GM21360 (cell line): ENCODE measurements around the gene DENND11.

ENCODE experiments used
- ATAC-seq: cut with Tn5 transposase; IDR thresholded peaks from one replicate; pipeline ENCODE4 v1.9.1; 2021; ENCODE audit warnings: mild to moderate bottlenecking, moderate library complexity; ENCODE audit not compliant: unreplicated experiment

Gene DENND11

DNA sequence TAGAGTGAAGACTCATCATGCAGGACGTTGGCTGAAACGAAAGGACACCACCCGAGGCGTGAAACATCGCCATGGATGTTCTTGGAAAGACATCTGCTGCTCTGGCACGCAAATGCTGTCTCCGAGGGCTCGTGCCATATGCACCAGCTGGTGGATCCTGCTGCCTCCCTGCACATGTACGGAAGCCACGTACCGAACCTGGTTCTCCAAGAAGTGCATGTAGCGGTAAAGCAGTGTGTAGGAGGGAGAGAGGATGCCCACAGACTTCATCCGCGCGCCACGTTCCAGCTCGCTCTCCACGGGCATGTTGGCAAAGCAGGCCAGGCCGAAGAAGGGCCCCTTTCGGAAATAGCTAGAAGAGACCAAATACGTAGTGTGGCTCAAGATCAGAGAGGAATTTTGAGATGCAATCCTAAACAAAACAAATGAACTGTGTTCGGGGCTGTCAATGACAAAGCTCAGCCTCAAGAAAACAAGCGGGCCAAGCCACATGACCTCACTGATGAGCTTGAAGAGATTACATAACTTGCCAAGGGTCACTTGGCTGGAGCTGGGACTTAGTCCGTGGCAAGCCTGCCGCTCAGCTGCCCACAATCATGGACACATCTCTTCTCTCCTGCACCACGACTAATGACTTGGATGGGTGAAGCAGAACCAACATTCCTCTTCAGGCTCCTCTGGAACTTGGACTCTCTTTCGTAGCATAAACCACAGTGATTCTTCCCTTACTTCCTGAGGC is 16.5 kb downstream of the DENND11 start:
- no peak for ATAC-seq

DNA sequence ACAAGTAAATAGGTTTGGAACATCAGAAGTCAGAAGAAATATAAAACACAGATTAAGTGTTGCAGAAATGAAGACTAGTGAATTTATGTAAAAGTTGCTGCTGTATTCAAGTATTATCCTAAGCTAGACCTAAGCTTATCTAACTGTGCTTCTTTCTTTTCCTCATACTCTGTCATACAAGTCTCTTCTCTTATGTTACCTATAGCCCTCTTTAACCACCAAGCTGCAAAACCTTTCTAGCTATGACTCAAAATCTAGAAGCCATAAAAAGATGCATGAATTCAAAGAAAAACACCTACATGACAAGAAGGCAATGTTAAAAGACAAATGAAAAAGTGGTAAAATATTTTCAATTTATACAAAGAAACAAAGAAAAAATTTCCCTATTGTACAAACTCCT is 23.0 kb downstream of the DENND11 start:
- ATAC-seq: no peak

DNA sequence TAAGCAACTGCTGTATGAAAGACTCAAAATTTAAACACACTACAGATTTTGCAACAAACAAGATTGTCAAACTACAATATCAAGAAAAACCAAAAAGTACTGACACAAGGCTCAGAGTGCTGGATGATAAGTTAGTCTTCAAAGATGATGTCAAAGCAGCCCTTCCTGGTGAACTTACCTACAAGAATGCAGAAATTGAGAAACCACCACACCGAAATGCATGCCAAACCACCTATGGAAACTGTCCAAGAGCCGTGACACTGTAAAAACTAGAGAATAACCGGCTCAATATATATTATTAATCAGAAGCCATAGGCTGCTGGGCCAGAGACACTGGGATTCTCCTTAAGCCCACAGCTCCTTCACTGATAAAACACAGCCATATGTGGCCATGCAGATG is 25.3 kb downstream of the DENND11 start:
- no peak for ATAC-seq

DNA sequence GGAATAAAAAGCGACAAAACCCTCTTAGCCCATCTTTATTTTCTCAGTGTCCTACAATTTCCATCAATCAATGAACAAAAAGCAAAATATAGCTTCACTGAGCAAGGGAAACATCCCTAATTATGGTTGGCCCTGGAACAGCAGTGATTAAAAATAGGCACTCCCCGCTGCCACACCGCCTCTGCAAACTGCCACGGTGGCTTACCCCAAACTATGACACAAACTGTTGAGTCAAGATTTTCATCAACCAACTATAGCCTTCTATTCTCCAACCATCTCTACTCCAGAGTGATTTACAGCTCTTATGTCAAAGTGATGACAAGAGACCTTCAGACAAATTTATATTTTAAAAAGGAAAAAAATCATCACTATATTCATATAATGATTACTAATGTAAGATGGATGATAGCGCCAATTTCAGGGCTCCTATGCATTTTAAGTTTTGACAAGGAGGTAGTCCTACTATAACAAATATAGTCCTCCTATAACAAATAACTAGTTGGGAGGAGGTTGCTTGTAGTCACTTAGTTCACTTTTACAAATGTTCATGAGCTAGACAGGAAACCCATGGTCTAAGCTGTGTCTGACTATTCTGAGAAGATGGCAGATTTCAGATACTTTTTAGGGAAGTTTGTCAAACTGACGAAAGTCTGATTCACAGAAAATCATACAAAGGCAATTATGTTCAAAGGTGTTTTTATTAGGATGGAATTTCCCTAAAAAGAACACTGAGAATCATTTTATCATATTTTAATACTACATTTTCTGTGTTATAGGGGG is 26.3 kb downstream of the DENND11 start:
- ATAC-seq: no peak

DNA sequence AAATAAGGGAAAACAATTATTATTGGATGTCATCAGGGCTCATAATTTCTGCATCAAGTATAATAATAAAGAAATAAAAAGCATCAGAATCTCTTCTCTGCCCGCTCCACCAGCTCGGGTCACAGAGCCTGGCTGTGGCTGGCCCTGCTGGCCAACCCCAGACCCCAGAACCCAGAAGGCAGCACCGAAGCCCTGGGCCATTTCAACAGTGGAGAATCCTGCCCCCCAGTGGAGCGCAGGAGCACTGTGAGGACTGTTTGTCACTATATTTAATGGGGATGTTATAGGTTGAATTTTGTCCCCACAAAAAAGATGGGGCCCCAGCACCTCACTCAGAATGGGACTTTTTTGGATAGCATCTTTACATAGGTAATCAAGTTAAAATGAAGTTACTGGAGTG is 27.3 kb downstream of the DENND11 start:
- ATAC-seq: no peak

DNA sequence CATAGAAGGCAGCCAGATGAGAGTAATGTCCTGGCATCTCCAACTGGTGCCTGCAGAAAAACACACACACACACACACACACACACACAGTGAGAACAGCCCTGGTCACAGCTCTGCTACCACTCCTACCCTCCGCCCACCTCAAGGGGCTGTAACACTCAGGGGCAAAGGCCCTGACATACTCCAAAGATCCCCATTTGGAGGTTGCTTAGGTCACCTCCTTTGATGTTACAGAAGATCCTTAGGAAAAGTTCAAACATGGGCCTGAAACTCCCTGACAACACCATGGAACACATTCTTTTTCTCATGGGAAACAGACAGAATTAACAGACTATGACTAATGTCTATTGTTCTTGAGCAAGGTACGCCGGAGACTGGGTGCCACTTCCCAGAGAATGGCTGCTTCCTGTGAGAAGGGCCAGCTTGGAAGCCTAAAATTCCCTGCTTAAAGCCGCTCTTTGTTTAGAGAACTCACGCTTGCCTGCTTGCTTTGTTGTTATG is 27.7 kb downstream of the DENND11 start:
- ATAC-seq: no peak

DNA sequence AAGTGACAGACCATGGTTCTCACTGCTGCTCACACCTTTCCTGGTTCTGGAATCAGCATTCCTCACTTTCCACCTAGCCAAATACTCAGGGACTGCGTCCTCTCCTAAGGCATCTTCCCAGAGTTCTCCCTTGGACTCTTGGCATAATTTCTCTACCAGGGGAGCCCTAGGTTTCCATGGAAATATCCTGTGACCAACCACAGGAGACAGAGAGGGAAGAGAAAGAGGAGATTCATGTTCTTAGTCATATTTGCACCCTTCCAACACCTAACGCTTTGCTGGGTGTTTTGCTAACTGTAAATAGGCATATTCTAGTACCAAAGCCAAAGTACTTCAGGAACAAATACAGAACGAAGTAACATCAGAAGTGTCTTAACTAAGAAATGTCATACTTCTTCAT is 28.6 kb downstream of the DENND11 start:
- ATAC-seq: no peak

DNA sequence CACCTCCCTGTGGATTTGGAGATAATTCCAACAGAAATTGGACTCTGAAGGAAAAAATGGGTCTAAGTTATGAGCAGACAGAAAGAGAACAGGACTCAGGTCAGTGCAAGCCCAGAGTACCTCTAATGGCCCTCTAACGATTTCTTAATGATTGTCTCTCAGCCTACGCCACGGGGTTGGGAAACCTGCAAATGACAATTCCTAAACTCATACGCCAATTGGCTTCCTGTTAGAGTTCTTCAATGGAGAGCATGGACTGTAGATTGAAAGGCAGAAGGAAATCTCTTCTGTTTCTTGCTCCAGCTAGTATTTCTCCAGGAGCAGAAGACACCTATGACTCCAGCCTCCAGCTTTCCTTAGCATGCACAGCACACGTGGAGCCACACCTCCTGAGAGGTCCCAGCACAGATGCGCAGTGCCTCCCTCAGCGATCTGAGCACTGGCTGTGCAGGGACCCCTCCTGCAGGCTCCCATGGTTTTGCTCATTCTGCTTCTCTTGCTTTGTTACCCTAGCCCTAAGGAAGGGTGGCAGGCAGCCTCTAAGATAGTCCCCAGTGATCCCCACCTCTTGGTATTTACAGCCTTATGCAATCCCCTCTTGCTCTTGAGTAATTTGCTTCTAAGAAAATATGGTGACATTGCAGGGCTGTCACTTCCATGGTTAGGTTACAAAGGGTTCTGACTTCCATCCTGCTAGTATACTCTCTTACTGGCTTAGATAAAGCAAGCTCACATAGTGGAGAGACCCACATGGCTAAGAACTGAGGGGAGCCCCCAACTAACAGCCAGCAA is 30.1 kb downstream of the DENND11 start:
- ATAC-seq: no peak

DNA sequence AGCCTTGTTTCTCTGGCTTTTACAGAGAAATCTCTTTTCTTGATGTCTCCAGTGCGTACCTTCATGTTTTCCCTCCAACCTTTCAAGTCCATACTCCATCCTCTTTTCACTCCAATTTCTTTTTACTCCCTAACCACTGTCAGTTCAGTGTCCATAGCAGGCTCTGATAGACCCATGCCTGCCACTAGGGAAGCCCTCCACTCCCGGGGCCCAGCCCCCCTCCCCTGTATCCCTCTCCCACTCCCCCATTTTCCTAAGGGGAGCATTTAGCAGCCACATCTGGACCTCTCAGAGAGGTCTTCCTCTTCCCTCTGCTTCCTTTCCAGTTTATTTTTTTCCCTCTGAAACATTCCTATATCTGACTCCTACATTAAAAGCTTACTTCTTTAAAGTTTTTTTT is 33.1 kb downstream of the DENND11 start:
- no peak for ATAC-seq

DNA sequence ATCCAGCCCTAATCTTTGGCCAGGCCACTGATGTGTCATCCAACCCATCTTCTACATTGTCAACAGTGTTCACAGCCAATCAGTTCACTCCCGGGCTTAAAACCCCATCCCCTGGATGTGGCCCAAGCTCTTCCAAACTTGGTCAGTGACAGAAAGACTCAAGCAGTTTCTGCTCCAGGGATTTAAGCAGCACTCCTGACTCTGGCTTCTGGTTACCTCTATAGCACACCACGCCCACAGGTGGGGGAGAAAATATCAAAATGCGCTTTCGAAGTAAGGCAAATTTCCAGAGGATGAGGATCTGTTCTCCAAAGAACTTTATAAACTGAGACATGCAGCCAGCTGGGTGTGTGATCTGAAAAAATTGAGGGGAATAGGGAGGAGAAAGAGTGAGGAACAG is 35.9 kb downstream of the DENND11 start:
- ATAC-seq: no peak

DNA sequence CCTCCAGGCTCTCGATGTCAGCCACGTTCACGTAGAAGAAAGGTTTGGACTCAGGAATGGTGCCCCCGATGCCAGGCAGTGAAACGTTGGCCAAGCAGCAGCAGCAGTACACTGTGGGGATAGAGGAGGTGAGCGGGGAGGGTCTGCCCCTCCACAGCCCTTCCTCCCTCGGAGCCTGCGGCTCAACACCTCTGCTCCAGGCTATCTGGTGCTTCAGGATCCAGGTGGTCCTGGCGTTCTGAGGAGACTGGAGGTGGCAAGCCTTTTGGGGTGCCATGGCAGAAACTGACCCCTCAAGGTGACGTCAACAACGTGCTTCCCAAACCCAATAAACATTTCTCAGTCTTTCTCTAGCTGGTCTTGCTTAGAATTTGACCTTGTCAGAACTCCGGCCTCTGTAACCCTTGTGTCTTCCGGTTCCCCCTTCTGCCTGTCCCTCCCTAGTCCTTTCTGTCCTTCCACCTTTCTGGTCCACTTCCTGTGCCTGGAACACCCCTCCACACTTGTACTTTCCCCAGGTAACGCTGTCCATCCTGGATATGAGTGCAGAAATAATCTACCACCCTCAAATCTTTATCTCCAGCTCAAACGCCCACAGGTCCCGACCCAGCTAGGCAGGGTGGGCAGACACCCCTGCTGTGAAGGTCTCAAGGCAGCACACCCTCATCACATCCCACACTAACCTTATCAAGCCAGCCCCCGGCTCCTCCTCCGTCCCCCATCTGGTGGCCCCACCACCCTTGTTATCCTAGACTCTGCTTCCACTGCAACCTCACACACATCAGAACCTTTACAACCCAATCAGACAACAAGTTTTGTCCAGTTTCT is 36.5 kb downstream of the DENND11 start:
- ATAC-seq: no peak

DNA sequence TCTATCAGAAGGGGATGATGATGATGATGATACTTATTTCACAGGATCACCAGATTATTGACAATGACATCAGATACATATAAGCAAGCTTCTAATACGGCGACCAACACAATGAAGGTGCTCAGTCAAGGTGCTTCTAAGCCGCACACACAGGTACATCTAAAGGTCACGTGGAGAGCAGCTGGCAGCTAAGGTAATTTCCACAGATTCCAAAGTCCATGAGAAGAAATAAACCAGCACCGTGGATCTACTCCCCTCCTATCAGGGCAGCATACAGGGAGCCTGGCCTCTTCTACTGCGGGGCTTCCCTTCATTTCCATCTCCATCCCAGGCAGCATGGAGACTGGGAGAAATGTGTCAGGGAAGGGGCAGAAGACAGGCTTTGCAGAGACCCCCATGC is 37.5 kb downstream of the DENND11 start:
- no peak for ATAC-seq

DNA sequence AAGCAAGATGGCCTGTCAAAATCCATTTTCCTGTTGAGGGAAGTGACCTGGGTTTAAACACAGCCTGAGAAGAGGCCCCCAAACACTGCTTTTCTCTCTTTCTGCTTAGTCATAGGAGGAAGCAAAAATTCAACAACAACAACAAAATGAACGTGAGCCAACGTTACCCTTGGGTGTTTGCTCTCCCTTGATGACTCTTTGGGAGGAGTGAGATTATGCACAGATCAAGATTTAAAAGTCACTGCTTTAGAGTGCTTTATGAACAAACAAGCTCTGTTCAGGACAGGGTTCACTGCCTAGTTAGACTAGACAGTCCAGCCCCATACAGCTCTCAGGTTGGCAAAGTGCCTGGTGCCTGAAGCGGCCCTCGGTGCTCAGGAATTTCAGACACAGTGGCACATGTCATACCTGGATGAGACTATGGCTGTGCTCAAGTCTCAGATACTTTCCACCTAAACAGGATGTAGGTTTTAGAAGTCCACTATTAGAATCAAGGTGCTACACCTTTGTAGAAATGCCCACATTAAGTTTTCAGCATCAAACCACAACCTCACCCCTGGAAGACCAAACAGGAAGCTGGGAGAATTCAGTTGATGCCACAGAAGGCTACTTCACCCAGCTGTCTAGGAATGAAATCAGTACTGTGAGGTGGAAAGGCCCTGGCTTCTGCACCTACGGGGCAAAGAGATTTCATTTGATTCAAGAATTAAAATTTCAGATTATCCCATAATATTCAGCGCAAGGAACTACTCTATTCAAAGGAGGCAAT is 38.7 kb downstream of the DENND11 start:
- no peak for ATAC-seq

DNA sequence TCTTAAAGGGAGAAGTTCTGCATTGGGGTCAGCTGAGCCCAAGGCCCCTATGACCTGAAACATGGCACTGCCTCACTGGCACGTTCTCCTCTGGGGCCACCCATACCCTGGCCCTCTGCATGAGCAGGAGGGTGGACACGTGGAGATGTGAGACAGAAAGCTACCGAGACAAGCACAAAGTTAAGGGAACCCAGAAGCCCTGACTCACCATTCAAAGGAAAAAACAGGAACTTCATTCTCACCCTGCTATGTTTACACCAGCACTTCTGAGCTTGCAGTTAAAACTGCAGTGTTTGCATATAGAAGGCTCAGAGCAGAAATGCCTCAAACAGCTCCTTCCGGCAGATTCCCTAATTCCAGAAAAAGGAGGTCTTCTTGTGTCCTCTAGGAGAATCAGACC is 41.7 kb downstream of the DENND11 start:
- ATAC-seq: no peak

DNA sequence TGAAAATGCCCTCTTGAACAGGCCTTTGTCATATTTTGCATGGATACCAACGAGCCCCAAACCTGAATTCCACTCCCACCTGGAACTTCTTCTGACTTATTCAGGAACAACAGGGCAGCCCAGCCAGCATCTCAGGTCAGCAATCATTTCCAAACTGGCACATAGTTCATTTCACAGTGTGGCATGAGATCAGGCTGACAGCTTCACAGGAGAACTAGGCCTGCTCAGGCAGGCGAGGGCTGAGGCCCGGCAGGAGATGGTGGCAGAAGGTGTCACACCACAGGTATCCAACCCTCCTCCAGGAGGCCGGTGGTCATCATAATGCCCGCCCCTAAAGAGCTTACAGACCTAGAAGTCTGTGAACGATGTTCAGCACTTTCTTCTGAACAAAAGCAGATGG is 42.5 kb downstream of the DENND11 start:
- ATAC-seq: no peak

DNA sequence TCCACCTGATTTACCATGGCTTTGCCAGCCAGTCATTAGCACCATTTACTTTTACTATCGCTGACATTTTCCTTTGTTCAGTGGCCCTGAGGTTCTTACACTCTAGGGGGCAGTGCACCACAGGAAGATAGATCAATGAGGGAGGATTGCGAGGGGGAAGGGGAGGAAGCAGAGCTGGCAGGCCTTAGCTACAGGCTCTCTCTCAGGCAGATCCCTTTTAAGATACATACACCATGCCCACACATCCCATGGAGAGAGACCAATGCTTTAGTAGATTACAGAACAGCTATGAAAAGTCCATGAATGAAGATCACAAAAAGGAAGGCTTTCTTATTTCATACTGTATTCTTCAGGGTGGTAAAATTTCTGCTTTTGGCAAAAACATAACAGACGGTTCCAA is 47.4 kb downstream of the DENND11 start:
- ATAC-seq: peak; percentile 83

DNA sequence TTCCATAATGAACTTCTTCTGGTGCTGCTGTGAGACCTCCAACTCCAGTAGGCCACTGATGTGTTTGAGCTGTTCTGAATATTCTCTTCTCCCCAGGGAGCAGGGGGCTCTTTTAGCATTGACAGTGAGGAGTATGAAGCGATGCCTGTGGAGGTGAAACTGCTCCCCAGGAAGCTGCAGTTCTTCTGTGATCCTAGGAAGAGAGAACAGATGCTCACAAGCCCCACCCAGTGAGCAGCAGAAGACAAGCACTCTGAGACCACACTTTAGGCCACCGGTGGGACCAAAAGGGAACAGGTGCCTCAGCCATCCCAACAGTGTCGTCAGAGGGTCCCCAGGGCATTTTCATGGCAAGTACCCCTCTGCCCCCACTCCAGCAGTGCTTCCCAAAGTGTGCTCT is 49.3 kb downstream of the DENND11 start:
- no peak for ATAC-seq
